ENCODE measurements around the gene UEVLD.

The UEVLD gene

DNA sequence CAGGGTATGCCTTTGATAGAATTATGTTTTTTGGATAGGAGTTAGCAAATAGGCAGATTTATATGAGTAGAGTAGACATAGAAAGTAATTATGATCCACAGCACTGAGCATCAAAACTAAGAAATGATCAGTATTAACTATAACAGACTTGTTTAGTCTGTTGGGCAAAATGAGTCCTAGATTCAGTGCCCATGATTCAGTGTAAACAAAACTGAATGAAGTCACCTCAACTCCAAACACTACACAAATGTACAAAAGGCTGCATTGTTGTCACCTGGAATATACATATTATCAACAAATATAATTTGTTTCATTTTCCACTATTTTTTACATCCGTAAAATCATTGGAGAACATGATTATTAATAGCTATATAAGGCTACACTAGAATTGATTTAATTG lies 6.7 kb downstream of the UEVLD start:
- no peak for DNase-seq (ENCODE audit: low read depth)

DNA sequence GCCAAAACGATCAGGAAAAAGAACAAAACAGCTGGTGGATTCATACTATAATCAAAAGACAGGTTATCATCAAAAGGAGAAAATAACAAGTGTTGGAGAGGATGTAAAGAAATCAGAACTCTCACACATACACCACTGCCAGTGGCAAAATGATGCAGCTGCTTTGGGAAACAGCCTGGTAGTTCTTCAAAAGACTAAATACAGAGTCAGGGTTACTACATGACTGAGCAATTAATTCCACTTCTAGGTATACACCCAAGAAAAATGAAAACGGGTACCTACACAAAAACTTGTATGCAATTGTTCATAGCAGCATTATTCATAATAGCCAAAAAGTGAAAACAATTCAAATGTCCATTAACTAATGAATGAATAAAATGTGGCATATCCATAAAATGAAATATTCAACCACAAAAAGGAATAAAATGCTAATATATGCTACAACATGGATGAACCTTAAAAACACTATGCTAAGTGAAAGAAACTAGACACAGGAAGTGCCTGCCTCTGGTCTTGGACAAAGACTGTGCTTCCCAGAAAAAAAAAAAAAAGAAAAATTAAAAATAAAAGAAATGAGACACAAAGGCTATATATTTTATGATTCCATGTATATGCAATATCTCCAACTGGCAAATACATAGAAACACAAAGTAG lies 8.3 kb downstream of the UEVLD start:
- DNase-seq (ENCODE audit: low read depth): no peak

DNA sequence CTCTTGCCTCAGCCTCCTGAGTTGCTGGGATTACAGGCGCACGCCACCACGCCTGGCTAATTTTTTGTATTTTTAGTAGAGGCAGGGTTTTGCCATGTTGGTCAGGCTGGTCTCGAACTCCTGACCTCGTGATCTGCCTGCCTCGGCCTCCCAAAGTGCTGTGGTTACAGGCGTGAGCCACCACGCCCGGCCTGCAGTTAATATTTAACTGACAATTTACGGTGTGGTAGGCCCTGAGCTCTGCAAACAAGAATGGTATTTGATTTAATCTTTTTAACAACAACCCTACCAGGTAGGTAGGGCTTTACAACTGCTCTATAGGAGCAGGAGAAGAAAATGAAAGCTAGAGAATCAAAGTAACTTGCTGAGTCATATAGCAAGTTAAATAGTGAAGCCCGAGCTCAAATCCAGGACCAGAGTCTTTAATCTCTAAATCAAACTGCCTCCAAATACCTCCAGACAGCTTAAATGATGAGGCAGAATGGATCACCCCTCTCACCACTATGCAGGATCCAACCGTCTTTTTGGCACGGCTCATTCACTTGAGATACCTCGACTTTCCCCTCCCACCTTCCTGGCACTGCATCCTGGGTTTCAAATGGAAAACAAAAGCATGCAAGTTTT lies 9.4 kb downstream of the UEVLD start:
- no peak for DNase-seq (ENCODE audit: low read depth)

DNA sequence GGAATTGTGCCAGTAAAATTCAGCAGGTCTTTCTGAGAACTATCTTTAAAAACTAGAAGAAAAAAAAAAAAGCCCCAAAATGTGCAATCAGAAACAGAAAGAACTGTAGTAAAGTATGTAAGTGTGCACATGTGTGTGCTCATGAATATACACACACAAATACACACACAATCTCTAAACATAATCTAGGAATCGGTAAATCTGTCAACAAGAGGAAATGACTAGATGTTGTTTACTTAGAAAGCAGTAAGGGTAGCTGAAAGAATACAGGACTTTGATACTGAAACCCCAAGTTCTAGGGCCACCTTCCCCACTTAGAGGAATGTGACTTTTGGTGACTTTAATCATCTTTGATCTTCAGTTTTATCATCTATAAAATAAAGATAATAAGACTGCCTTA lies 13.2 kb downstream of the UEVLD start:
- no peak for DNase-seq (ENCODE audit: low read depth)

DNA sequence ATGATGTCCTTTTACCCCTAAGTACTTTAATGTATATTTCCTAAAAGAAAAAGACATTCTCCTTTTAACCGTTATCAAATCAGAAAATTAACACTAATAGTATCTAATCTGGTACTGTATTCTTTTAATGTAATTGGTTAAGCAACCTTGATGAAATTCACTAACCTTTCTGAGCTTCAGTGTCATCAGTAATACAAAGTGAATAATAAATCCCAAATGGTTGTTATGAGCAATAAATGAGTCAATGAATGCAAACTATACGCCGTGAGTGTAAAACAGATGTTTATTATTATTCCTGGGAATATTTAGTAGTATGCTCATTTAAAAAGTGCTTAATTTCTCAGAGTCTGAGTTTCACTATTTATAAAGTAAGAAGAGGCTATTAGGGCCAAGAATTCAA lies 21.5 kb downstream of the UEVLD start:
- DNase-seq (ENCODE audit: low read depth): no peak

DNA sequence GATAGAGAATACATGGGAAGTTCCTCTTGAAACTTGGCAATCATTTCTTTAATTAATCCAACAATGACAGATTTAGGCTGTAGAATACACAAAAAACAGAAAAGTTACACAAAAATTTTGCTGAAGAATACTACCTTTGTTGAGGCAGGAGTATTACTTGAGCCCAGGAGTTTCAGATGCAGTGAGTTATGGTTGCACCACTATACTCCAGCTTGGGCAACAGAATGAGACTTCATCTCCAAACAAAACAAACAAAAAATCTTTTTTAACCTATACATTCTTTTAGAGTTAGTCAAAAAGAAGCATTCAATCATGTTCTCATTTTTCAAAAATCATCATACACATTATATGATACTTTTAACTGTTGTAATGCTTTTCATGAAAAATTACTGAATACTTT lies 22.1 kb downstream of the UEVLD start:
- no peak for DNase-seq (ENCODE audit: low read depth)

DNA sequence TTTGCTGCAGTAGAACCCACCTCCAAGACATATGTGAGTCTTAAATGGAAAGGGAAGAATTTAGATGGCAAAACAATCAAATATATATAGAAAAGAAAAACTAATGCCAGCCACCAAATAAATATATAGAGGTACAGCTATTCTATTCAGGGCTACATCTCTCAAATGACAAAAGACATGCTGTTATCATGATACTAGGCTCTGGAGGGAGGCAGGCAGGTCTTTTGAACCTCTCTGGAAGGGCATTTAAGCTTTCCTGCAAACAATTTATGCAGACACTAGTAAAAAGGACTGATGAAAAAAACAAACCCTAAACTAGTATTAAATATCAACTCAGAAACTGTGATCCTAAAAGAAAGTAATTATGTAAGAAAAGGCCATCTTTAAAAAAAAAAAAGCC lies 24.4 kb downstream of the UEVLD start:
- DNase-seq (ENCODE audit: low read depth): no peak

DNA sequence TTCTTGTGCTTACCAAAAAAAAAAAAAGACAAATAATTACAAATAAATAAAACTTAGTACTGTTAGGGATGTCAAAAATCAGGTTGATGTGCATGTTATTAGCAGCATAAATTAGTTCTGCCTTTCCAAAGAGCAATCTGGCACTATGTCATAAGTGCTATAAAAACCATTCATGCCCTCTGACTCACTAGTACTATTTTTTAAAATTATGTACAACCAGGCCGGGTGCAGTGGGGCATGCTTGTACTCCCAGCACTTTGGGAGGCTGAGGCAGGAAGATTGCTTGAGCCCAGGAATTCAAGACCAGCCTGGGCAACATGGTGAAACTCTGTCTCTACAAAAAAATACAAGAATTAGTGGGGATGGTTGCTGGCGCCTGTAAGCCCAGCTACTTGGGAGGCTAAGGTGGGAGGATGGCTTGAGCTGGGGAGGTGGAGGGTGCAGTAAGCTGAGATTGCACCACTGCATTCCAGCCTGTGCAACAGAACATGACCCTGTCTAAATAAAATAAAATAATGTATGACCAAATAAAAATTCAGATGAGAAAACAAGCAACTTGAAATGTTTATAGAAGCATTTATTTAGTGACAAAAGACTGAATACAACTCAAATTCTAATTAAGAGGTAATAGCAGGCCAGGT lies 25.3 kb downstream of the UEVLD start:
- no peak for DNase-seq (ENCODE audit: low read depth)

DNA sequence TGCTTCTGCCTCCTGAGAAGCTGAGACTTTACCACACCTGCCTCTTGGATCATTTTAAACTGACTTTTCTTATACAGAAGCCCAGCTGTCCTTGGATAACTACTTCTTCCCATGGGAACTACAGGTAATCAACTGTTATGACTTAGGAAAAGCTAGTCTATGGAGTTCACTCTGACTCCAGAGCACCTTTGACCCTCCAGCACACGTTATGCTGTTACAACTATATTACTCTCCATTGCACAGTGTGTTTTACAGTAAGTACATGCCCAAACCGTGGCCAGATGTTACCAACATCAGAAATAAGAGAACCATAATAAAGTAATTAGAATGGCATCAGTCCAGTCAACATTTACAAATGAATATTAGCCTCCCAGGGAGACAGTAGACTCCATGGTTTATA lies 40.5 kb downstream of the UEVLD start:
- no peak for DNase-seq (ENCODE audit: low read depth)

DNA sequence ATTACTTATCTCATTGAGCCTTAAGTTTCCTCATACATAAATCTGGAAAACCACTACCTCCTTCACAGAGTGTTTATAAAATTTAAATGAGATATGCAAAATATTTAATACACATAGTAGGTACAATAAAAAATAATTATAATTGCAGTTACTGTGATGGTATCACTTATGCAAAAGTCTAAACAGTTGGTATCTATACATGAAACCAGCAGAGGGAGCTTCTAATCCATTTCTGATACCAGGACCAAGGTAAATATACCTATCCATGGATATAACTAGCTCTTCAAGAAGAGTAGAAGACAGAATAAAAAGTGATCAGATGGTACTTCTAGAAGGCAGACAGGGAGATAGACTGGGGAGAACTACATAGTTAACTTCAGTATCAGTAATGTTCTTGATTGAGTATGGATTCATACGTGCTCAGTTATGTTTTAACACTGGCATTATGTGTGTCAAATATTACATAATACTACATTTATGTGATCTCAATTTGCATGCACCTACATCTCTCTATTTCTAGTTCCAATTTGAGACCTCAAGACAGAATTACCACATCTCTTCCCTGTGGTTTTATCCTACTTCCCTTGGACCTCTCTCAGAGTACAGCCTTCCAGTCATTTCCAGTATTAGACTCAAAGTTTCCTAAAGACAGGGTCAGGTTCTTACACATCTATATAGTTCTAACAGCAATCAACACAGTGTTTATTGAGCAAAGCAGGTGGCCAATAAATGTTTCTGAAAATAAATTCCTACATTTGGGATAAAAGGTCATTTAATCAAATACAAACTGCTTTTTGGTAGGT lies 48.1 kb downstream of the UEVLD start:
- no peak for DNase-seq (ENCODE audit: low read depth)

DNA sequence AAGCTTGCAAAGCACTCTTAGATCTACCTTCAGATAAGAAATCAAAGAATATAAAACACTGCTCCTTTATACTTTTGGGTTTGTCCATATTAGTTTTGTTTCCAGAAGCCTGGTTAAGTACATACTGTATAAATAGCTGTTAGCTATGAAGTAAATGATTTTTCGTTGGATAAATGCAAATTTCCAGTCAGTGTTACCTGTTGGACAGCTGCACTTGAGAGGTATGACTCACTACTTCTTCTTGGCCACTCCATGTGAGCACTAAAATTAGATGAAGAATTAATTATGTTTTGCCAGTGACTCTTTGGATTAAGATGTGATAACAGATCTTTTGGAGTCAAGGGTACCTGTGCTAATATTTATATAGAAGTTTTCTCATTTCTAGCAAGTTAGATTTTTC lies 52.3 kb downstream of the UEVLD start:
- DNase-seq (ENCODE audit: low read depth): no peak

DNA sequence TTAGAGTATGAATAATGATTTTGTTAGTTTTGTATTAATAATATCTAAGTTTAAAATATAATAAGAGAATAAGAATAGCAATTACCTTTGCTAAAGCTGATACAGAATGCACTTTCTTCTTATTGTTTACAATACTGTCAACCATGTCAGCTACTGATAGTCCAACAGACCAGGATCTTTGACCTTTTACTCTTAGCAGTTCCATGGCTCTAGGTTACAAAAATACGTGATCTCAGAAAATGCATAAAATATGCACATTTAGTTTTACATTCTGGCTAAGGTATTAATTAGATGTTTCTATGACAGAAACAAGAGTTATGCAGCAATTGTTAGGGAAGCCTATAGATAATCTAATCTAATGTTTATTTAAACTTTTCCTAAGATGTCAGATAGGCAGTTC lies 54.3 kb downstream of the UEVLD start:
- DNase-seq (ENCODE audit: low read depth): no peak

DNA sequence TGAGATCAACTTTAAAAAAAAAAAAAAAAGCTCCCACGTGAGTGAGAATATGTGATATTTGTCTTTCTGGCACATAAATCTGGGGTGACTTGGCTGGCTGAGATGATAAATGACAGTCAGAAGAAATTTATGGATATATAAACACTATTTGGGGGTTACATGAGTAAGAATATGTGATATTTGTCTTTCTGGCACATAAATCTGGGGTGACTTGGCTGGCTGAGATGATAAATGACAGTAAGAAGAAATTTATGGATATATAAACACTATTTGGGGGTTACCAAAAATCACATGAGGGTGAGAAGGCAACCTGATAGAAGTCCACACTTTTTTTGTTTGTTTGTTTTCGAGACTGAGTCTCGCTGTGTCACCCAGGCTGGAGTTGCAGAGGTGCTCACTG lies 55.2 kb downstream of the UEVLD start:
- DNase-seq (ENCODE audit: low read depth): no peak

DNA sequence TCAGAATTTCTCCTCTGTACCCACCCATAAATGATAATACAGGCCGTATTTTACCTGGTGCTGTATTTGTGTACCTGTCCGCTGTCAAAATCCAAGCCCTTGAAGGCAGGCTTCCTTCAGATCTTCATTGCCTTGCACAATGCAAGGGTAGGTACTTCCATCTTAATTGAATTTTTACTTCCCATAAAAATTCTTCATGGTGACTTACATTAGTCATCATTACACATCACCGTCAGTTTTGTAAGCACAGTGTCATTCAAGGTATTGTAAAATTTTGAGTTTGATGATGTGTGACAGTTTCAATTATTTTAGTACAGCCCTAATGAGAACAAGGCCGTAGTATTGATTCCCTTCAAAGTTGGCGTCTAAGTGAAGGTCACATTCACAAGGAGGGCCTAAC lies 61.0 kb downstream of the UEVLD start:
- no peak for DNase-seq (ENCODE audit: low read depth)

DNA sequence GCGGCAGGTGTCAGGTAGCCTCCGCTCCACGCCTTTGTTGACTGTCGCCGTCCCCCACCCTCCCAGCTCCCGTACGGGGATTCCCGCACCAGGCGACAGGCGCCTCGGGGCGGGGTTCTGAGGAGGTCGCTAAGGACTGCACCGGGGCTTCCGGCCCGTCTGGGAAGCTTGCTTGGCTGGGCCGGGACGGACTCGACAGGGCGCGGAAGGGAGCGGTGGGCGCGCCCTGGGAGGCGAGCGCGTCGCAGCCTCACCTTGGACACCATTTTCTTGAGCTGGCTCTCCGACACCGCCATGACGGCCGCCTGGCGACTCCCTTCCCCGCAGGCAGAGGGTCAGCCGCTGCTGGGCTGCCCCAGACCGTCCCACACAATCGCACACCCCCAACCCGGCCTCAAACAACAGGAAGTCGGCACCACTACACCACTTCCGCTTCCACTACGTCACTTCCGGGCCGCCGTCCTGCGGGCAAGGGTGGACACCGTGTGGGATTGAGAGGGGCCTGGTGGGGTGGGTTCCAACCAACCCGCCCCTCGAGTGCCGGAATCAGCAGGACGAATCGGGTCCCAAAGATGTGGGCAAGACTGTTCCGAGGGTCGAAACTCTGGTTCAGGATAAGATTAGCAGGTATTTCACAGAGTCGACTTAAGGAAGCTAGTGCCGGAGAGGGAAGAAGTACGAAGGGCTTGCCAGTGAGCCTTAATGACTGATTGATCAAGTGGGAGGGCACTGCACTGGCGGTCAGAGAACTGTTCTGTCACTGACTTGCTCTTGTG lies 61.8 kb downstream of the UEVLD start, which contains the start of gene TSG101:
Gene TSG101, minus strand, starts transcription at position 422 of the 776 bp plus-strand sequence. Its CDS starts 126 bp downstream, at position 296.
- peak; percentile 86 for DNase-seq (ENCODE audit: low read depth)

DNA sequence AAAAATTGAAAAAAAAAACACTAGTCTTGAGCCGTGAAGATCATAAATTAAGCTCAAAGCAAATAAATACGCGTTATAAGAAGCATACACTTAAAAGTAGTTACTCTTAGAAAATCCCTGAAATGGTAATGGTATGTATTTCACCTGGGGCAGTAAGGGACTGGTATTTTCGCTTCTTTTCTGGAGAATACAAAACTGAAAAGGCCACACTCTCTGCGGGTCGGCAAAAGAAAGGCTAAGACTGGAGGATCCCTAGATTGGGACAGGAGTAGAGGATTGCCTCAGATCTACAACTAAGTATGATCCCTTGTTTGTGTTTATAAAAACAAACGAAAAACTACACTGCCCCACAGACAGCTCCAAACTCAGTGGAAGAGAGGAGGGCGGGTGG lies 62.4 kb downstream of the UEVLD start:
- DNase-seq (ENCODE audit: low read depth): no peak

DNA sequence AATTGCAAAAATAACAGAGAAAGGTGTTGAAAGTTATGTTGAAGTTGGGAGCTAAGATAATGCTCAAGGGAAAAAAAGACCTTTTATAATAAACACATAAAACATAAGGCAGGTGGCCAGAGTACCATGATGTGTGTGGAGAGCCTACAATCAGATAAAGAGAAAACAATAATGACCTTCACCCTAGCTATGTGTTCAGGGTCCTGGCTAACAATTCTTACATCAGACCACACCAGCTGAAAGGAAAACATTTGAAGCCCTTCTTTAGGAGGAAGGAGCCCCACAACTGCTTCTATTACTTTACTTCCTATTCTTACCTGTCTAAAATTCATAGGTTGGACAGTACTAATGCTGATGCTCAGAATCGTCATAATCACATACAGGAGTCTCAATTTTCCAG lies 64.3 kb downstream of the UEVLD start:
- no peak for DNase-seq (ENCODE audit: low read depth)

DNA sequence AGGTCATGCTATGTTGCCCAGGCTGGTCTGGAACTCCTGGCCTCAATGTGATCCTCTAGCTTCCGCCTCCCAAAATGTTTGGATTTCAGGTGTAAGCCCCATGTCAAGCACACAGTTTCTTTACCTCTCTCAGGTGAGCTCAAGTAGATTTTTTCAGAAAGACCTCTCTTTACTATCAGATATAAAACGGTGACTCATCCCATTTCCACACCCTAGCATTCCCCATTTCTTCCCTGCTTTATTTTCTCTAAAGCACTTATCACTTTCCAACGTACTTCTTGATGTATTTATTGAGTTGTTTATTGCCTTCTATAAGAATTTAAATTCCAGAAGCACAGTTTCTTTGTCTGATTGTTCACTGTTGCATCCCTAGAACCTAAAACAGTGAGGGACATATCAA lies 65.5 kb downstream of the UEVLD start:
- DNase-seq (ENCODE audit: low read depth): no peak

DNA sequence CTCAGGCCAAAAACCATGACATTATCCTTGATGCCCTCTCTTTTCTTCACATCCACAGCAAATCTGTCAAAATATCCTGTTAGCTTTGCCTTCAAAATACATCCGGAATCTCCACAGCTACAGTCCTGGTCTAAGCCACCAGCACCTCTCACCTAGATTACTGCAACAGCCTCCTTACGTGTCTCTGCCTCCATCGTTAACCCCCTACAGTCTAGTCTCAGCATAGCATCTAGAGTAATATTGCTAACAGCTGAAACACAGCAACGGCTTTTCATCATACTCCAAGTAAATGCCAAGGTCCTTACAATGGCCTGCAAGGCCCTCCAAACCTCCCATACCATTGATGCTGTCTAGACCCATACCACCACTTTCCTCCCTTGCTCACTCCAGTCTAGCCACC lies 66.1 kb downstream of the UEVLD start:
- no peak for DNase-seq (ENCODE audit: low read depth)

DNA sequence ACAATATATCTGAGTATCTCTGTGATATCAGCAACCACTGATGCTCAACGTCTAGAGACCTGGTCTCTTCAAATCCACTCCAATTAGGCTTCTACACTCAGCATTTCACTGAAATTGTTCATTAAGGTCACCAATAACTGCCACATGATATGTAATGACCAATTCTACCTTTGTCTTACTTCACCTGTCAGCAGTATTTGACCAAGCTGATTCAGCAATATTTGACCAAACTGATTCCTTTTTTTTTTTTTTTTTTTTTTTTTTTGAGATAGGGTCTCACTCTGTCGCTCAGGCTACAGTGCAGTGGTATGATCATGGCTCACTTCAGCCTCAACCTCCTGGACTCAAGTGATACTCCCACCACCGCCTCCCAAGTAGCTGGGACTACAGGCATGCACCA lies 67.4 kb downstream of the UEVLD start:
- no peak for DNase-seq (ENCODE audit: low read depth)

DNA sequence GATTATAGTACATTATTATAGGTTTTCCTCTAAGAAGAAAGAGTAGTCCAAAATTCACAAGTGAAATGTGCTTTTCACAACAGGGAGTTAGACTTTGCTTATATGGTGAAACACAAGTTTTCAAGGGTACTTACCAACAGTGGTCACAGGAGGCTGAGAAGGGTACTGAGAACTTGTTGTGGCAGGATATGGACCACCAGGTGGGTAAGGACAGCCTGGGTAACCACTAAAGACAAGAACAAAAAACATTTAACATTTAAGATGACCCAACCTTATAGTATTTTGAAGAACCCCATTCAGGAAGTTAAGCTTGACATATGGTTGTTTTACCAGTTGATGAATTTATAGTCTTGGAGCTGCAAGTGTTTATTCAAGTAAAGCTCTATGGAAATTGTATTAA lies 86.2 kb downstream of the UEVLD start:
- no peak for DNase-seq (ENCODE audit: low read depth)

DNA sequence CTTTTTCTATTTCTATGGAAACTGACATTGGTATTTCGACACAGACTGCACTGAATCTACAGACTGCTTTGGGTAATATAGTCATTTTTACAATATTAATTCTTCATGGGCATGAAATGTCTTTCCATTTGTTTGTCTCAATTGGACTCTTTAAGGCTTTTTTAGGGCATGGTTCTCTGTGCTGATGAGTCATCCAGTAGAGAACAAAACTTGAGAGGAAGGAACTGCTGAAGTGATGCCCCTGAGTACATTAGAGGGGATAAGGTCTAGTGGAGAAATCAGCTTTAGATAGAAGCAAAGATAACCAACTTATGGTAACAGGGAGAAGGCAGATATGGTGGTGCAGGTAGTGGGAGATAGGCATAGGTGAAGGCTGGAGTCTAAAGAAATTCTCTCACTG lies 86.9 kb downstream of the UEVLD start:
- no peak for DNase-seq (ENCODE audit: low read depth)

Data from stimulated activated CD8-positive, alpha-beta memory T cell treated with anti-CD3 and anti-CD28 coated beads, Interleukin-12 subunit alpha, Interleukin-12 subunit beta, amount 100 ng/mL, for 4 hours (primary cell).